GM12872 (cell line): ENCODE results near the gene CORO2A.

Experiments used
- TF ChIP-seq, protein P1 (sequence below): IDR thresholded peaks from 3 replicates; pipeline ENCODE4 v1.5.1; 2011; ENCODE audit warnings: low read depth, mild to moderate bottlenecking, low read length, moderate library complexity; ENCODE audit not compliant: insufficient read depth

Gene CORO2A

DNA sequence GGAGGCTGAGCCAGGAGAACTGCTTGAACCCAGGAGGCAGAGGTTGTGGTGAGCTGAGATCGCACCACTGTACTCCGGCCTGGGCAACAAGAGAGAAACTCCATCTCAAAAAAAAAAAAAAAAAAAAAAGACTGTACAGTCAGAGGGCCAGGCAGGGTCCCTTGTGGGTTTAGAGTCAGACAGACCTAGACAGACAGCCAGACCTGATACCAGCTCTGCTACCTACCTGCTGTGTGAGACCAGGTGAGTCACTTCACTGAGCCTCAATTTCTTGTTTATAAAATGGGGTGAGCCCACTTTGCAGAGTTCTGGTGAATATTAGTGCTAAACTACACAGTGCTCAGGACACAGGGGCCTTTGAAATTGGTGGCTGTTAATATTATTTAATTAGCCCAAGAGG lies 93.1 kb downstream of the CORO2A start:
- TF ChIP-seq, protein P1, sequence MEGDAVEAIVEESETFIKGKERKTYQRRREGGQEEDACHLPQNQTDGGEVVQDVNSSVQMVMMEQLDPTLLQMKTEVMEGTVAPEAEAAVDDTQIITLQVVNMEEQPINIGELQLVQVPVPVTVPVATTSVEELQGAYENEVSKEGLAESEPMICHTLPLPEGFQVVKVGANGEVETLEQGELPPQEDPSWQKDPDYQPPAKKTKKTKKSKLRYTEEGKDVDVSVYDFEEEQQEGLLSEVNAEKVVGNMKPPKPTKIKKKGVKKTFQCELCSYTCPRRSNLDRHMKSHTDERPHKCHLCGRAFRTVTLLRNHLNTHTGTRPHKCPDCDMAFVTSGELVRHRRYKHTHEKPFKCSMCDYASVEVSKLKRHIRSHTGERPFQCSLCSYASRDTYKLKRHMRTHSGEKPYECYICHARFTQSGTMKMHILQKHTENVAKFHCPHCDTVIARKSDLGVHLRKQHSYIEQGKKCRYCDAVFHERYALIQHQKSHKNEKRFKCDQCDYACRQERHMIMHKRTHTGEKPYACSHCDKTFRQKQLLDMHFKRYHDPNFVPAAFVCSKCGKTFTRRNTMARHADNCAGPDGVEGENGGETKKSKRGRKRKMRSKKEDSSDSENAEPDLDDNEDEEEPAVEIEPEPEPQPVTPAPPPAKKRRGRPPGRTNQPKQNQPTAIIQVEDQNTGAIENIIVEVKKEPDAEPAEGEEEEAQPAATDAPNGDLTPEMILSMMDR = no peak

DNA sequence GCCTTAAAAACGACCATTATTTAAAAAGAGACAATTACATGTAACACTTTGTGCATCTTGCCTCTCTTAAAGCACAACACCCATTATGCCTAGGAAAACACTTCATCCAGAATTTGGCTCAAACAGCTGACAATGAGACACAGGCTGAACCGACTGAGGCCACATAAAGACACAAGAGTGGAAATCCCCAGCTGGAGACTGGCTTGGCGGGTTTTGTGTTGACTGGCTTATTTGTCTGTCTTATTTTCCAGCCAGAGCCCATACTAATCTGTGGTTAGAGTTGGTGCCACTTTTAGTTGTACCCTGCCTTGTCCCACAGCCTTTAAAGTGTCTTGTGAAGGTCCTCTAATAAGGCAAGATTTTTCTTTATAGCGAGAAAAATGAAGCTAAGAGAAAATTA lies 94.6 kb downstream of the CORO2A start:
- TF ChIP-seq, protein P1 = no peak

DNA sequence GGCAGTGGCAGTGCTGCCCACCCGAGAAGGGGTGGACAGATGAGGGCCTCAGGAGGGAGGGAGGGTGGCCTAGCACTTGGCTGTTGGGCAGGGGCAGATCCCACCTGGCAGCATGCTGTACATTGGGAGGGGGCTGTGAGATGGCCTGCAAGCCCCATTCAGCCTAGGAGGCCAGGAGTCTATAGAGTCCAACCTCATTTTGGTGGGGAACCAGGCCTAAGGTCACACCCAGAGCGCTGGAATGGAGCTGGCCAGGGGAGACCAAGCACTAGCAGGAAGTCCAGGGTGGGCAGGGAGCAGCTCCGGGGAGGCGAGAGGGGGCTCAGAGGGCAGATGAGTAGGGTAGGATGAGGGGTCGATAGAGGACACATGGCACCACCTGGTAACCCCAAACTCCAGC lies 96.3 kb downstream of the CORO2A start:
- TF ChIP-seq, protein P1 = no peak

DNA sequence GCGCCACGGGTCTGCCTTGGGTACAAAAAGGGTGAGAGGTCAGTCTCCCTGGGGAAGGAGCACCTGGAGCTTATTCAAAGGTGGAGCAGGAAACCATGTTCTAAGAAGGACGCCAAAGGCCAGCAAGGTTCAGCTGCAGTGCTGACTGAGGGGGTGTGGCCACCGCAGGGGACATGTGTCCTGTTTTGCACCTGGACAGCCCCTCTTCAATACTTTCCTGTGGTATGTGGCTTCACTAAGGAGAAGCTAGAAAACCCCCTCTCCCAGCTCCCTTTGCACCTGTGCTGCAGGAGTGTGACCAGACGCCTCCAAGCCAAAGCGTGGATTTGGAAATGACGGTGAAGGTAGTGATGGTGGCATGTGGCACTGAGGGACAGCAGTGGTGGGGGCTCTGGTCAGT lies 97.0 kb downstream of the CORO2A start:
- TF ChIP-seq, protein P1 = no peak

DNA sequence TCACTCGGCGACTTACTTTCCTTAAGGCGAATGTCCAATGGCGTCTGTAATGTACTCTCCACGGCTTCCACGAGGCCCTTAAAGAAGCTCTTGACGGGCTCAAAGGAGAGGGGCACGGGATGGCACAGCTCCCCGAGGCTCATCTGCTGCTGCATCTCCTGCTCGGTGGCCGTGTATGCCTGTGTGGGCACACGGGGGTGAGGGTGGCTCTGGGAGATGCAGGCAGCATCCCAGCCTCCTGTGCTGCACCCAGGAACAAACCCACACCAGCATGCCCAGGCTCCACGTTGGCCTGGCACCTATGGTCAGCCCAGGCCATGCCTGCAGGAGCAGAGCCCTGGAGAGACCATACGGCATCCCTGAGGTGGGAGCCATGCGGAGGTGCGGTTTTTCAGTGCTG lies 97.6 kb downstream of the CORO2A start:
- TF ChIP-seq, protein P1 = no peak

DNA sequence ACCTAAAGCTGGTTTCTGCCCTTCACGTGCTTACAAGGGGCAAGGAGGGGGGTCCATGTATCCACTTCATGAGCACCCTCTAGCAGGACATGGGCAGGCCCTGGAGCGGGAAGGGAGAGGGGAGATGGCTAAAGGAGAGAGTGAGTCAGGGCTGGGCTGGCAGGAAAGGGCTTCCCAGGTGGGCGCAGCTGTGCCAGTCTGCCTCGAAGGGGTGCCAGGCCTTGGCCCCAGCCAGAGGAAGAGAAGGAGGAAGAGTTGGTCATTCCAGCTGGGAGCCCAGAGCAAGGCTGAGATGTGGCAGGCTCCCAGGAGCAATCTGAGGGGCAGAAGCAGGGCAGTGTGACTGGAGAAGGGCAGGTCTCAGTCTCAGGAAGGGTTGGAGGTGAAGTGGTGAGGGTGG lies 98.1 kb downstream of the CORO2A start:
- TF ChIP-seq, protein P1 = no peak

DNA sequence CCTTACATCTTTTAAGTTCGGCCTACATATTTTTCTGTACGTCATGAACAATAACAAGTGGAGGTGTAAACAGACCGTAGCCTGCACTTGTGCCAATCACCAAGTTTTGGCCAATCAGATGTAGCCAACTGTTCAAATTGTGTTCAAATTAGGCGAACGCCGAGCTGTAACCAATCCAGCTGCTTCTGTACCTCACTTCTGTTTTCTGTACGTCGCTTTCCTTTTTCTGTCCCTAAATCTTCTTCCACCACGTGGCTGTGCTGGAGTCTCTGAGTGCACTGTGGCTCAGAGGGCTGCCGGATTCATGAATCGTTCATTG lies 99.9 kb downstream of the CORO2A start:
- TF ChIP-seq, protein P1 = no peak

DNA sequence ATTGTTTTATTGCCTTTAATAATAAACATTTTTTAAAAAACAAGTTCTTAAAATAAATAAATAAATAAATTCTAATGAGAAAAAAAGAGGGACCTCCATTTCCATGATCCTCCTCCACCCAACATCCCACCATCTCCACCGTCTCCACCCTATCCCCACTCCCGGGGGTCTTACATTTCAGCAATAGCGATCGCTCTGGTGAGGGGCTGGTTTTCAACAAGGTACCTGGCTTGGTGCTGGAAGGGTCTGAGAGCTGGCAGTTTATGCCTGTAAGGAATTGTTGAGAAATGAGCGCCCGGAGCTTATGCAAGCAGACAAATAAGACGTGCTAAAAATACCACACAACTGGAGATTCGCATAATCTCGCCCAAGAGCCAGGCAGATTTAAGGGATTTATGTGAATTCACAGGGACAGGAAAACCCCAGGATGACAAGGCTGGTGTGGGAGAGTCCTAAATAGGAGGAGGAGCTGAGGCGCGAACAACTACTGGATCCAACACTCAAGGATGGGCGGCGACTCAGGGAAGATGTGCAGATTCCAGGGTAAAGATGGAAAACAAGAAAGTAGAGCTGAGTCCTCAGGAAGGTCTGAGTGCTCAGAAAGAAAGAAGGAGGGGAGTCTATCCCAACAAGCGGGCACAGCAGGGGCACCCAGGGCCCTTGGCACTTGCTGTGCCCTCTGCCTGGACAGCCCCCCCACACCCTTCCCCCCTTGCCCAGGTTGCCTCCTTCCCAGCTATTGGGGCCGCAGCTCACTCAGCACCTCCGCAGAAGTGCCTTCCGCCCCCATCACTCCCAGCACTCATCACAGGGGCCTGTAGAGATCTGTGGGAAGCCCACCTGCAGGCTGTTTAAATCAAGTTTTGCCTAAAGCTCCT lies 100.5 kb downstream of the CORO2A start:
- TF ChIP-seq, protein P1 = no peak
